Measurements from ENCODE around the gene TEX9.
"Not testable (repeated sequence)": the region's sequence is repeated elsewhere in the genome, so short reads cannot be mapped to it uniquely, and the experiment has no call there.

Gene TEX9

DNA sequence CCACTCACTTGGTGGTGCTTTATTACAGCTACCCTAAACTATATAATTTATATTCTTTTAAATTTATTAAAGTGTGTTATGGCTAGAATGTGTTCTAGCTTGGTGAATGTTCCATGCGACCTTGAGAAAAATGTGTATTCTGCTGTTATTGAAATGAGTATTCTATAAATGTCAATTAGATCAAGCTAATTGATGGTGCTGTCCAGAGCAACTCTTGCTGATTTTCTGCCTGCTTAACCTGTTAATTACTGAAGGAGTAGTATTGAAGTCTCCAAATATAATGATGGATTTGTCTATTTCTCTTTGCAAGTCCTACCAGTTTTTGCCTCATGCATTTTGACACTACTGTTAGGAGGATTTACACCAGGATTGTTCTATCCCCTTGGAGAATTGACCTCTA lies 3.2 kb upstream of the TEX9 start:
- no peak for DNase-seq (ENCODE audit: extremely low read depth in 1 of 2, low read depth in 1 of 2)

DNA sequence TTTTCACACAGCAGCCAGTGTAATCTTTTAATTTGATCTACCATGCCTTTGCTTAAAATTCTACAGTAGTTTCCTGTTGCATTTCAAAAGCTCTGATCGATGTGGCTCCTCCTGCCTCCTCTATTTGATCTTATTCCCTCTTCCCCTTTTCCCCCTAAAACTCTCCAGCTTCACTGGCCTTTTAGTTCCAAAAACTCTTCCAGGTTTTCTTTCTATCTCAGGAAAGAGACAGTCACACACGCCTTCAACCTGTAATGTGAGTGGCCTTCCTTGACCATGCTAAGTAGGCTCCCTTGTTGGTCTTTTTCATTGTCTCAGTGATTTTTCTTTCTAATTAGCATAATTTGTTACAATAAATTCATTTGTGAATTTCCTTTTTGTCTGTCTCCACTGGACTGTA lies 985 bp downstream of the TEX9 start:
- no peak for DNase-seq (ENCODE audit: extremely low read depth in 1 of 2, low read depth in 1 of 2)

DNA sequence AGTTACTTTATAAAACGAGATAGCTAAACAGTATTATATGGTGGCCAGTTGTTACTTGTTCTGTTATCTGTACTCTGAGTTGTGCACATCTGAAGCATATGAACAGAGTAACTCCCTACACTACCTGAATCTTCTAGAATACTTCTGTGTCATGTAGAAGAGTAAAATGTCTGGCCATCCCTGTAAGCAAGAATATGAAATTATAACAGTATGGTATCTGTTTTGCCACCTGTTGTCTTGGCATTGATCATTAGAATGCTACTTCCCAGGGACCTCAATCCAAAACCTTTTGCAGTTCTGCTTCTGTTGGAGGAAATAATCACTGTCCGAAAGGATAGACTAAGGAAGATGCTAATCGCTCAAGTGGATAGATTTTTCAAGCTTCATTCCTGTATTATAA lies 1.9 kb downstream of the TEX9 start:
- DNase-seq (ENCODE audit: extremely low read depth in 1 of 2, low read depth in 1 of 2) = no peak

DNA sequence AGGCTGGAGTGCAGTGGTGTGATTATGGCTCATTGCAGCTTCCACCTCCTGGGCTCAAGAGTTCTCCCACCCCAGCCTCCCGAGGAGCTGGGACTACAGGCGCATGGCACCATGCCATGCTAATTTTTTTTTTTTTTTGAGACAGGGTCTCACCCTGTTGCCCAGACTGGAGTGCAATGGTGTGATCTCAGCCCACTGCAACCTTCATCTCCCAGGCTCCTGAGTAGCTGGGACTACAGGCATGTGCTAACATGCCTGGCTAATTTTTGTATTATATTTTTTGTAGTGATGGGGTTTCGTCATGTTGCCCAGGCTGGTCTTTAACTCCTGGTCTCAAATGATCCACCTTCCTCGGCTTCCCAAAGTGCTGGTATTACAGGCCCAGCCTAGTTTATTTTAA lies 4.0 kb downstream of the TEX9 start:
- no peak for DNase-seq (ENCODE audit: extremely low read depth in 1 of 2, low read depth in 1 of 2)

DNA sequence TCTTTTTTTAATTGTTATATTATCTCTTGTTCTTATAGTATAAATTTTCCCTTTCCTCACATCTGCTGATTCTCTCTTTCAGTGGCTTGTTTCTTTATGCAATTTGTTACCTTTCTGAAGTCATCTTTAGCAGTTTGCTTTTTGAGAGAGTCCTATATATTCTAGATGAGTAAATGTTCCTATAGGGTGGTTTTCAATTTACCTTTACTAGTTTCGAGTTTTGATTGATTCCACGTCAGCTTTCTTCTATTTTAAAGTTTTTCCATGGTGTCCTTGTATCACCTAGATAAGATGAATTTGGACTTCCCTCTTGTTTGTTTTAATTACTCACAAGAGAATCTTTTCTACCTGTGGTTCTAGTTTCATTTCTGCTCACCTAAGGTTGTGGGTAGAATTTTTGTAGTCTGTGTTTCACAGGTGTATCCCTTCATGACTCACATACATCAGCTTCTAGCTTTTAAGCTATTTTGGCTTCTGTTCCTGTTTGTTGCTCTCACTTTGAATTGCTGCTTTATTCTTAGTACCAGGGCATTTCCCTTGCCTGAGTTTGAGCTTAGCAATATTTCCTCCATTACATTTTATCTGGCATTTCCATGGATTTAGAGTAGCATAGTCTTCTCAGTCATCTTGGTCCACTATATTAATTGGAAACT lies 6.4 kb downstream of the TEX9 start:
- no peak for DNase-seq (ENCODE audit: extremely low read depth in 1 of 2, low read depth in 1 of 2)

DNA sequence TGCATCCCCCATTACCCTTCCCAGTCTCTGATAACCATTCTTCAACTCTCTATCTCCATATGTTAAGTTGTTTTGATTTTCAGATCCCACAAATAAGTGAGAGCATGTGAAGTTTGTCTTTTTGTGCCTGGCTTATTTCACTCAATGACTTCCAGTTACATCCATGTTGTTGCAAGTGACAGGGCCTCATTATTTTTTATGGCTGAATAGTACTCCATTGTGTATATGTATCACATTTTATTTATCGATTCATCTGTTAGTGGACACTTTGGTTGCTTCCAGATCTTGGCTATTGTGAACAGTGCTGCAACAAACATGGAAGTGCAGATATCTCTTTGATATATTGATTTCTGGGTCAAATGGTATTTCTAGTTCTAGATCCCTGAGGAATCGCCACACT lies 9.5 kb downstream of the TEX9 start:
- not testable (repeated sequence) for DNase-seq (ENCODE audit: extremely low read depth in 1 of 2, low read depth in 1 of 2)

DNA sequence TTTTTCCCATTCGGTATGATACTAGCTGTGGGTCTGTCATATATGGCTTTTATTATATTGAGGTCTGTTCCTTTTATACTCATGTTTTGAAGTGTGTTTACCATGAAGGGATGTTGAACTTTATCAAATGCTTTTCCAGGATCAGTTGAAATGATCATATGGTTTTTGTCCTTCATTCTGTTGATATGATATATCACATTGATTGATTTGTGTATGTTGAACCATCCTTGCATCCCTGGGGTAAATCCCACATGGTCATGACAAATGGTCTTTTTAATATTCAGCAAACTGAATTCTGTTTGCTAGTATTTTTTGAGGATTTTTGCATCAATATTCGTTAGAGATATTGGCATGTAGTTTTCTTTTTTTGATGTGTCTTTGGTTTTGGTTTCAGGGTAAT lies 12.6 kb downstream of the TEX9 start:
- not testable (repeated sequence) for DNase-seq (ENCODE audit: extremely low read depth in 1 of 2, low read depth in 1 of 2)

DNA sequence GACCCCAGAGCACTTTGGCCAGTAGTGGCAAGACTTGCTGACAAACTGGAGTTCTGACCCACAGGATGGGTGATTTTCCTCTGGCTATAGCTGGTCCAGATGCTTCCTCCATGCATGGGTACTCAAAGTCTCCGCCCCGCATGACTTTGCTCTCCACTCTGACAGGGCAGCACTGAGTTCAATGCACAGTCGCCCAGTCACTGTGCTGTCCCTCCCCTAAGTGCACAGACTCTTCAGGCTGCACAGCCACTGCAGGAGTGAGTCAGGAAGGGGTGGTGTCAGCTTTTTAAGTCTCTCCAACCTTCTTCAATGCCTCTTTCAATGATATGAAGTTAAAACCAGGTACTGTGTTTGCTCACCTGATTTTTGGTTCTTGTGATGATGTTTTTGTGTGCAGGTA lies 17.8 kb downstream of the TEX9 start:
- no peak for DNase-seq (ENCODE audit: extremely low read depth in 1 of 2, low read depth in 1 of 2)

DNA sequence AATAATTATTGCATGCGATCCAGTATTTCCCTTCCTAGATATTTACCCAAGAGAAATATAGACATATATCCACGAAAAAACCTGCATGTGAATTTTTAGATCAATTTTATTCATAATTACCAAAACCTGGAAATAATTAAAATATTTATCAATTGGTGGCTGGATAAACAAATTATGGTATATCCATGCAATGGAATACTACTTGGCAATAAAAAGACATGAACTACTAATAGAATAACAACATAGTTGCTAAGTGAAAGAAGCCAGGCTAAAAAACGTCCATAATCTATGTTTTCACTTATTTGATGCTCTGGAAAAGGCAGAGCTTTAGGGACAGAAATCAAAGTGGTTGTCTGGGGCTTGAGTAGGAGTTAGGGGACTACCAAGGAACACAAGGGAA lies 20.7 kb downstream of the TEX9 start:
- DNase-seq (ENCODE audit: extremely low read depth in 1 of 2, low read depth in 1 of 2) = no peak

DNA sequence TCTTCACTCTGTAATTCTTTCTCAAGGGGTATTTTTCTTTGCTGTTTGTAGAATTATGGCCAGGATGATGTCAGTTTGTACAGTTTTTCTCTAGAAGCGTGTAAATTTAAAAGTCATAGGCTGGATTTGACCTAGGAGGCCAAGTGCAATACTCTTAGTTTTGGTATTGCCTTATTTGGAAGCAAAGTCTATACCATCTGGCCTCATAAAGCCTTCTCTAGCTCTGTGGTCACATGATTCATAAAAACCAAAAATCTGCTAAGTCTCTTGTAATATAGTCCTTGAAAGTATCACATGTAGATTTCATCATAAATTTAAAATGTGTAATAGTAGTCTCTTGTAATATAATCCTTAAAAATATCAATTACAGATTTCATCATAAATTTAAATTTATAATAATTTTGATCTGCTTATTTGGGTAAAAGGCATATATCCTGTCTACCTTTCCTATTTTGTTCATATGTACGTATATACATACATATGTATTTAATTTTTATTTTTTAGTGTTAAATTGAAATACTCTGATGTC lies 25.6 kb downstream of the TEX9 start:
- no peak for DNase-seq (ENCODE audit: extremely low read depth in 1 of 2, low read depth in 1 of 2)

DNA sequence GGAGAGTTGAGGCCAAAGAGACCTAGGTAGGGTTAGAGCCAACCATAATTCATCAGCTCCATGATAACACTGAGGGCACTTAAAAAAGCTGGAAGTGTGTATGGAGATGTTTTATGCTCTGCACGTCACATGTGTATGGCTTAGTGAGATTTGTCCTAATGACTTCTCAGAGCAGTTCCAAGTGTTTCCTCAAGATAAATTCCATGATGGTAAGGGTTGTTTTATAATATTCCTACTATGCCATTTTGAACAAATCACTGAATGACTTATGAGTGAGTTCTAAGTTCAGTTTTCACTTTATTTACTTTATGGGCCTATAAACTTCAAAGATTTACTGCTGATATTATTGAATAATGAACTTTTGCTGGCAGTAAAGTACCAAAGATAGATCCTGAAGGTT lies 28.1 kb downstream of the TEX9 start:
- no peak for DNase-seq (ENCODE audit: extremely low read depth in 1 of 2, low read depth in 1 of 2)

DNA sequence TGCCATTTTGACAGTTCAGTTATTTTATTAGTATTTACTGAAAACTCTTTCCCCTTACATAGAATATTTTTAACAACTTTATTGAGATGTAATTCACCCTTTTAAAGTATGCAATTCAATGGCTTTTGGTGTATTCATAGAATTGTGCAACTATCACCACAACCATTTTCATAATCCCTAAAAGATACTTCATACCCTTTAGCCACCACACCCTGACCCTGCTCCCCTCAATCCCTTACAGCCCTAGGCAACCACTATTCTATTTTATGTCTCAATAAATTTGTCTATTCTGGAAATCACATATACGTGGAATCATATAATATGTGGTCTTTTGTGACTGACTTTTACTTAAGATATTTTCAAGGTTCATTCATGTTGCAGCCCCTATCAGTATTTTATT lies 29.7 kb downstream of the TEX9 start:
- DNase-seq (ENCODE audit: extremely low read depth in 1 of 2, low read depth in 1 of 2) = no peak

DNA sequence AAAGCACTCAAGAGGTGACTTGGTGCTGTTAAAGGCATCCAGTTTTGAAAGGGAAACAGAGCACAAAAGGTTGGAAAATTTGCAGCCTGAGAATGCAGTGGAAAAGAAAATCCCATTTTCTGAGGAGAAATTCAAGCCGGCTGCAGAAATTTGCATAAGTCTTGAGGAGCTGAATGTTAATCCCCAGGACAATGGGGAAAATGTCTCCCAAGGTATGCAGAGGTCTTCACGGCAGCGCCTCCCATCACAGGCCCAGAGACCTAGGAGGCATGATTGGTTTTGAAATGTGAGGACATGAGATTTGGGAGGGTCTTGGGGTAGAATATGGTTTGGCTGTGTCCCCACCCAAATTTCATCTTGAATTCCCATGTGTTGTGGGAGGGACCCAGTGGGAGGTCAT lies 32.1 kb downstream of the TEX9 start:
- DNase-seq (ENCODE audit: extremely low read depth in 1 of 2, low read depth in 1 of 2) = not testable (repeated sequence)

DNA sequence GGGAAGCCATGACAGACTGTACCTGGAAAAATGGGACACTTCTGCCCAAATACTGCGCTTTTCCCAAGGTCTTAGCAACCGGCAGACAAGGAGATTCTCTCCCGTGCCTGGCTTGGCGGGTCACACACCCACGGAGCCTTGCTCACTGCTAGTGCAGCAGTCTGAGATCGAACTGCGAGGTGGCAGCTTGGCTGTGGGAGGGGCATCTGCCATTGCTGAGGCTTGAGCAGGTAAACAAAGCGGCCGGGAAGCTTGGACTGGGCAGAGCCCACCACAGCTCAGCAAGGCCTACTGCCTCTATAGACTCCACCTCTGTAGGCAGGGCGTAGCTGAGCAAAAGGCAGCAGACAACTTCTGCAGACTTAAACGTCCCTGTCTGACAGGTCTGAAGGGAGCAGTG lies 34.0 kb downstream of the TEX9 start:
- DNase-seq (ENCODE audit: extremely low read depth in 1 of 2, low read depth in 1 of 2) = not testable (repeated sequence)

DNA sequence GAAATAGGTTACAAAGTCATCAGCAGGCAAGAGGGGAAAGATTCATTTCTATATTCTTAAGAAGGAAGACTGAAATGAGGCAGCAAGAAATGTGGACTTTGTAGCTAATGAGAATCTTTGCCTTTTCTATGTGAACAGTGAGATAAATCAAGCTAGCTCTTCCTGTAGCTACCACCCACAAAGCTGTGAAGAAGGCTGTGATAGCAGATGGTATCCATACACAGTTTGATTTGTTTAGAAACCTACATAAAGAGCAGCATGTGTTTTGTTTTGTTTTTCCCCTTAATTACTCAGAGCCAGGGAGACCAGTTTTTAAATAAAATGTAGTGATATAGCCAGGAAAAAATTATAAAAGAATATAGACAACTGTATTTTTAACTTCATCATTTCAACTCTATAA lies 45.5 kb downstream of the TEX9 start:
- DNase-seq (ENCODE audit: extremely low read depth in 1 of 2, low read depth in 1 of 2) = no peak

DNA sequence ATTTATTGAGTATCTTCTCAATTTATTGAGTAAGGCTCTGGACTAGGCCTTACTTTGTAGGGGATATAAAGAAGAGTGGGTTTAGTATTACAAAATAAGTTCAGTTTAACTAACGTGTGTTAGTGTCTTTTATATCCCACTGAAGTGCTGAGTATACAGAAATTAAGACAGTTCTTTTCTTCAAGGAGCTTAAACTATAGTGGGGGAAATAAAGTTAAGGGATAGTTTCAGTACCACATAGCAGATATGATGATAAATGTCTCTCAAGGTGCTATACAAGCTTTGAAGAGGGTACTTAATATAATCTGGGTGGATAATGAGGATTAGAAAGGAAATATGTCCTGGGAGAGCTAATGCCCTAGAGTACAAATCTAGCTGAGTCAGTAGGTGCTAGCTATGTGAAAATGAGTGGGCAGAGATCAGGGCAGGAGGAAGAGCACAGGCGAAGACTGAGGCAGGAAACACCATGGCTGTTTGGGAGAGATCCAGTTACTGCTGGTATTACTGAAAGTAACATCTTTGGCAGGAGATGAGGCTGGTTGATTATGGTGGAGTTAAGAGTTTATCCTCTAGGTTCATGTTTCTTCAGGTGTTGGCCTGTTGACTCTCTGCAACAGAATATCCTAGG lies 46.0 kb downstream of the TEX9 start:
- DNase-seq (ENCODE audit: extremely low read depth in 1 of 2, low read depth in 1 of 2) = no peak

DNA sequence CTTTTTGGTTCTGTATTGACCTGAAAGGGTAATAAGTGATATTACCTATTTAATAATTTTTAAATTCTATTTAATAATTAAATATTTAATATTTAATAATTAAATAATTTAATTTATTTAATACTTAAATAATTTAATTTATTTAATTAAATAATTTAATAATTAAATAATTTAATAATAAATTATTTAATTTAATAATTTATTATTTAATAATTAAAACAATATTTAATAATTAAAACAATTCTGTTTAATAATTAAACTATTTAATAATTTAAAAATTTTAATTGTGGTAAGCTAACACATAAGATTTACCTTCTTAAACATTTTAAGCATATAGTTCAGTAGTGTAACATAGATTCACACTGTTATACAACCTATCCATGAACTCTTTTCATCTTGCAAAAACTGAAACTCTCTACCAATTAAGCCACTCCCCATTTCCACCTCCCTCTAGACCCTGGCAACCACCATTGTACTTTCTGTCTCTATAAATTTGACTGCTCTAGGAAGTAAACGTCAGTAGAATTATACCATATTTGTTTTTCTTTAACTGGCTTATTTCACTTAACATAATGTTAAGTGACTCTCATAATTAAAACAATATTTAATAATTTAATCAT lies 48.0 kb downstream of the TEX9 start:
- DNase-seq (ENCODE audit: extremely low read depth in 1 of 2, low read depth in 1 of 2) = not testable (repeated sequence)

DNA sequence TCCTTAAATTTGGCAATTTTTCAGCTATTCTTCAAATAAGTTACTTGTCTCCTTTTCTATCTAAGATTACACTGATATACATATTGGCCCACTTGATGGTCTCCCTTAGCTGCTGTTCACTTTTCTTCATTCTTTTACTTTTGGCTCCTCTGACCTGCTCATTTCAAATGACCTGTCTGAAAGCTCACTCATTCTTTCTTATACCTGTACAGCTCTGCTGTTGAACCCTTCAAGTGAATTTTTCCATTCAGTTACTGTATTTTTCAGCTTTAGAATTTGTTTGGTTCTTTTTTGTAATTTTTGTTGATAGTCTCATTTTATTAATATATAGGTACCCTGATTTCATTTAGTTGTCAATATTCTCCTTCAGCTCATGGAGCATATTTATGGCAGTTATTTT lies 60.0 kb downstream of the TEX9 start:
- no peak for DNase-seq (ENCODE audit: extremely low read depth in 1 of 2, low read depth in 1 of 2)

DNA sequence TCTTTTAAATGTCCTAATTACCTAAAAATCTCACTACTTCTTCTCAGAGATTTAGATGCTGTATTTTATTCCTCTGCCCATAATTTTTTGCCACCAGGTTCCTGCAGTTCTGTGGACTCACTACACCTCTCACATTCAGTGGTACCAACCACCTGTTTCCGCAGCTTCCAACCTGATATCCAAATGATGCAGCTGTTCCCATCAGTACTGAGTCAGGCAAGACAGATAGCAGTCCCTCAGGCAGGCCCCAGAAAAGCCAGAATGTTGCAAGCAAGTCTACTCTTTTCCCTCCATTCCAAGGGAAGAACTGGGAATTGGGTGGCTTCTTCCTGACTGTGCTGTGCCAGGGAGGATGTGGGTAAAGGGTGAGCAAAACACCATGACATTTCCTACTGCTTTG lies 60.8 kb downstream of the TEX9 start:
- DNase-seq (ENCODE audit: extremely low read depth in 1 of 2, low read depth in 1 of 2) = no peak

DNA sequence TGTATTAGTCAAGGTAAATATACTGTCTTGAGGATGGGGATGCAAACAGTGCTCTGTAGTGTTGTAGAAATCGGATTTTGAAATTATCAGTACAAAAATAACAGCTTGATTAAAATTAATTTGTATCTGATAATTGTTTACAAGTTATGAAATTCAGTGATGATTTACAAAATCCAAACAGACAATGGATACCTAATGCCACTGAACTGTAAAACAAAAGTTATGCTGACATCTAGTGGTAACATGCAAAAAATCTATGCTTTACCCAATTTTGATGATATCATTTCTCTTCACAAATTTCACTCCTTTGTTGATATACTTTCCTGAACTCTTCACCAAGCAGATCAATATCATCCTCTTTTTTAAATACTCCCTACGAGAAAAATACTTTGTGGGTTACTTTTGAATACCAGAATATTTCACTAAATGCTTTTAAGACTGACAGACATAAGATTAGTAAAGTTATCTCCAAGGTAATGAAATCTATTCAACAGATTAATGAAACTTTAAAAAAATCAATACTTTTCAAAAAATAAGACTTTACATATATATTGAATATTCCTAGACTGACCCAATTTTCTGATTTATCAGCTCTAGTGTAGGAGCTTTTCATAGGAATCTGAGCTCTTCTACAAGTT lies 63.7 kb downstream of the TEX9 start:
- no peak for DNase-seq (ENCODE audit: extremely low read depth in 1 of 2, low read depth in 1 of 2)

DNA sequence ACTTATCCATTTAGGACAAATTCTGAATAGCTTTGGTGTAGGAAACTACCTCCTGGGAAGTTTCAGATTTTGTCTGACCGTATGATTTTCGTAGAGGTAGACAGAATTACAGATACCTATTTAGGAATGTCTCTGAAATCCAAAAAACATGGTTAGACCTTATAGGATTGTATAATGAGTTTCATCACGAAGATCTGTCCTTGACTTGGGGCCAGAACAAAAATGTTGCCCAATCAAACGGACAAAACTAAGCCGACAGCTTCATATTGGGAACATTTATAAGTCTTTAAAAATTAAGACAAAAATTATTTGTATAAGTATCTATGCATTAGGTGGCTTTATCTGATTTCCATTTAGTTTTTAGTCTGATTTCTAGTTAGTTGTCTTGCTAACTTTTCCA lies 67.1 kb downstream of the TEX9 start:
- no peak for DNase-seq (ENCODE audit: extremely low read depth in 1 of 2, low read depth in 1 of 2)

DNA sequence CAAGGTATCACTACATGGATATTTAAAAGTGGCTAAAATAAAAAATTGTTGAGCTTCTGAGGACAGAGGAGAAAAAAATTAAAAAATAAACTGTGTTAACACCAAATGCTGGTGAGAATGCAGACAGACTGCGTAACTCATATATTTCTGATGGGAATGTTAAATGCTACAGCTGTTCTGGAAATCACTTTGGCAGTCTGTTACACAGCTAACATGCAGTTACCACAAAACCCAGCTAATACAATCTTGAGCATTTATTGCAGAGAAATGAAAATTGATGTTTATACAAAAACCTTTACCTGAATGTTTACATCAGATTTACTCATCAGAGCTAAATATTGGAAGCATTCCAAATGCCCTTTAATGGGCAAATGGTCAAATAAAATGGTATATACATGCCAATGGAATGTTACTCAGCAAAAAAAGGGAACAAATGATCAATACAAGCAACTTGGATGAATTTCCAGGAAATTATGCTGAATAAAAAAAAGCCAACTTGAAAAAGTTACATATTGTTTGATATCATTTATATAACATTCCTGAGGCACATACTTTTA lies 75.1 kb downstream of the TEX9 start:
- DNase-seq (ENCODE audit: extremely low read depth in 1 of 2, low read depth in 1 of 2) = no peak
